Thyroid gland (tissue), 4 donors: Measurements from ENCODE around the gene PKD1.

ENCODE experiments used
- POLR2A ChIP-seq, 2 donors: fragments of 450-650 bp; IDR thresholded peaks; one replicate each; pipeline ENCODE4 v1.6.1; 2017; ENCODE audit warnings: antibody characterized with exemption in 2 of 2, mild to moderate bottlenecking in 2 of 2, moderate library complexity in 1 of 2
- TF ChIP-seq, protein P1 (sequence below), 6 experiments: fragments of 200-600 bp in 3 of 6; fragments of 450-650 bp in 3 of 6; sonication (generic) in 3 of 6; IDR thresholded peaks; one replicate each; pipeline ENCODE4 v1.5.1; 2016 to 2019; ENCODE audit warnings: antibody characterized with exemption in 6 of 6, mild to moderate bottlenecking in 2 of 6, inconsistent platforms in 1 of 6, moderate library complexity in 1 of 6

DNA sequence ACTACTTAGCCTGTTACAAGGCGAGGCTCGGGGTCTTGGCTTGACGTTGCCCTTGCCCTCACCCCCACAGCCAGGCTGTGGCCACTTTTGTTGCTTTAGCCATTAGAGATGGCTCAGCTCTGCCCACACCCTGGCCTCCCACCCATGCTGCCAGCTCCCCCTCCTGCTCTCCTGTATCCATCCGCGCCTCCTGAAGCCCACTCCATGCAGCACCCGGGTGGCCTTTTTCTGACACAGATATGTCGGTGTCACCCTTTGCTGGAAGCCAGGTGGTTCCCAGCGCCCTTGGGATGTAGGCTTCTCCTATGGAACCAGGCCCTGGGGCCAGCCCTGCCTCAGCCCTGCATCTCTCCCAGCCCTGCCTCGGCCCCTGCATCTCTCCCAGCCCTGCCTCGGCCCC, 78.3 kb downstream of the PKD1 start:
- TF ChIP-seq, protein P1, sequence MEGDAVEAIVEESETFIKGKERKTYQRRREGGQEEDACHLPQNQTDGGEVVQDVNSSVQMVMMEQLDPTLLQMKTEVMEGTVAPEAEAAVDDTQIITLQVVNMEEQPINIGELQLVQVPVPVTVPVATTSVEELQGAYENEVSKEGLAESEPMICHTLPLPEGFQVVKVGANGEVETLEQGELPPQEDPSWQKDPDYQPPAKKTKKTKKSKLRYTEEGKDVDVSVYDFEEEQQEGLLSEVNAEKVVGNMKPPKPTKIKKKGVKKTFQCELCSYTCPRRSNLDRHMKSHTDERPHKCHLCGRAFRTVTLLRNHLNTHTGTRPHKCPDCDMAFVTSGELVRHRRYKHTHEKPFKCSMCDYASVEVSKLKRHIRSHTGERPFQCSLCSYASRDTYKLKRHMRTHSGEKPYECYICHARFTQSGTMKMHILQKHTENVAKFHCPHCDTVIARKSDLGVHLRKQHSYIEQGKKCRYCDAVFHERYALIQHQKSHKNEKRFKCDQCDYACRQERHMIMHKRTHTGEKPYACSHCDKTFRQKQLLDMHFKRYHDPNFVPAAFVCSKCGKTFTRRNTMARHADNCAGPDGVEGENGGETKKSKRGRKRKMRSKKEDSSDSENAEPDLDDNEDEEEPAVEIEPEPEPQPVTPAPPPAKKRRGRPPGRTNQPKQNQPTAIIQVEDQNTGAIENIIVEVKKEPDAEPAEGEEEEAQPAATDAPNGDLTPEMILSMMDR (IDR thresholded peaks at IDR 0.05), result peak in 1 of 6 experiments; percentile 23
- TF ChIP-seq POLR2A (IDR thresholded peaks at IDR 0.05), result no peak
